Astrocyte of the spinal cord (primary cell): Measurements from ENCODE around the gene CDHR2.

ENCODE experiments used
- DNase-seq: peaks from one replicate; pipeline ENCODE4 v3.0.0; 2011; ENCODE audit warnings: low read depth, low spot score
- H3K4me3 ChIP-seq: 2 replicates; pipeline ENCODE4 v1.5.1; 2011; ENCODE audit warnings: low read depth, mild to moderate bottlenecking, low read length, moderate library complexity
- CTCF ChIP-seq: IDR thresholded peaks from 2 replicates; pipeline ENCODE4 v1.5.1; 2012; ENCODE audit warnings: low read depth, mild to moderate bottlenecking, low read length, inconsistent platforms
- in situ Hi-C: cut with HindIII; loops from 2 replicates; pipeline ENCODE4 v1.10.0; 2017; ENCODE audit warnings: low sequenced_read_pairs

The CDHR2 gene

DNA sequence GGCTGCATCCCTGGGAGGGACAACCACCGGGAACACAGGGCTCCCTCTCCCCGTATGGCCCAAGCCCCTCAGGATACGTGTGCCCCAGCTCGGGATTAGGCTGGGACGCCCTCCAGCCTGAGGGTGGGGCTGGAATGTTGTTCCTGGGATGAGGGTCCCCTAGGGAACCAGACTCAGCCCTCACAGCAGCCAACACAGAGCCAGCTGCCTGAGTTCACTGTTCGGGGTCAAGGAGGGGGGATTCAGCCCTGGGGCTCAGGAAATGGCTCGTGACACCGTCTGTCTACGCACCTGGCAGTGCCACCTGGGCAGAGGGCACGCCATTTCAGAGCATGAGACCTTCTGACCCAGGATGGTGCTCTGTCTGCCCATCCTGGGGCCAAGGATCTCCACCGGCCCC, 20.8 kb upstream of the CDHR2 start:
- TF ChIP-seq CTCF, result no peak
- DNase-seq, result no peak
- in situ Hi-C loops, result no loop called here
- H3K4me3 ChIP-seq, result no peak overlapping the region

DNA sequence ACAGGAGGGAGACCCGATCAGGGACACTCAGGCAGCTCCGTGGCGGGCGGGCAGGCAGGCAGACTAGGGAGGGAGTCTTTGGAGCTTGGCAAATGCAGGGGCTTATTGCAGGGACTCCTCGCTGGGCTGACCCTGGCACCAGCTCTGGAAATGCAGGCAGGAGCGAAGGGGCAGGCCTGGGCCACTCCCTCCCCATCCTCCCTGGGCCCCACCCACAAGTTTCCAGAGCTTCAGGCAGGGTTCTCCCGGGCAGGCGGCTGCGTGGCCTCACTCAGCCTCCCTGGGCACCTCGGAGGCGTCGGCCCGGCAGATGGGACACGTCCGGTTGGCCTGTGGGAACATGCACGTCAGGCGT, 20.4 kb upstream of the CDHR2 start:
- TF ChIP-seq CTCF, result no peak
- in situ Hi-C loops, result no loop called here
- DNase-seq, result no peak
- no peak overlapping the region for H3K4me3 ChIP-seq

- H3K4me3 ChIP-seq, result no peak overlapping the region
- in situ Hi-C loops, result no loop called here
- DNase-seq, result no peak
- no peak for TF ChIP-seq CTCF
Observed at GRCh38 chr5:176529116-176529740, 19.9 kb upstream of the CDHR2 start.

GRCh38 chr5:176529741-176530141, 19.4 kb upstream of the CDHR2 start:
- H3K4me3 ChIP-seq, result no peak overlapping the region
- no peak for DNase-seq
- TF ChIP-seq CTCF, result no peak
- in situ Hi-C loops, result no loop called here

DNA sequence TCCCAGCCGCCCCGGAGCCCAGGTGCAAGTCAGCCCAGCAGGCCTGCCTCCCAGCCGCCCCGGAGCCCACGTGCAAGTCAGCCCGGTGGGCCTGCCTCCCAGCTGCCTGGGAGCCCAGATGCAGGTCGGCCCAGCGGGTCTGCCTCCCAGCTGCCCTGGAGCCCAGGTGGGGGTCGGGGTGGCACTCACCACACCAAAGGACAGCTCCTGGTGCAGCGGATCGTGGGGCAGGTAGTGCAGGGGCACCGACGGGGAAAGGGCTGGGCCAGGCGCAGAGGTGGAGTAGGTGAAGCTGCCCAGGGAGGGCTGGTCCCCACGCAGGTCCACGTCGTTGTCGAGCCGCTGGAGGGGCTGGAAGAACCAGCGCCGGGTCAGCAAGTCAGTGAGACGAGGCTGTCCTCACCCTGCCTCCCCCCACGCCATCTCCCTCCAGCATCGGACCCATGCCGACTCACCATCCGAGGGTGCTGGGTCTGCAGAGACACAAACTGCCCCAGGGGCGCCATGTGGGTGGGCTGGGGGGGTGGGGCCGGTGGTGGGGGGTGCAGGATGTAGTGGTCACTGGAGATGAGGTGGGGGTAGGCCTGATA, 18.7 kb upstream of the CDHR2 start:
- in situ Hi-C loops, result no loop called here
- DNase-seq, result no peak
- TF ChIP-seq CTCF, result no peak
- H3K4me3 ChIP-seq, result no peak overlapping the region

DNA sequence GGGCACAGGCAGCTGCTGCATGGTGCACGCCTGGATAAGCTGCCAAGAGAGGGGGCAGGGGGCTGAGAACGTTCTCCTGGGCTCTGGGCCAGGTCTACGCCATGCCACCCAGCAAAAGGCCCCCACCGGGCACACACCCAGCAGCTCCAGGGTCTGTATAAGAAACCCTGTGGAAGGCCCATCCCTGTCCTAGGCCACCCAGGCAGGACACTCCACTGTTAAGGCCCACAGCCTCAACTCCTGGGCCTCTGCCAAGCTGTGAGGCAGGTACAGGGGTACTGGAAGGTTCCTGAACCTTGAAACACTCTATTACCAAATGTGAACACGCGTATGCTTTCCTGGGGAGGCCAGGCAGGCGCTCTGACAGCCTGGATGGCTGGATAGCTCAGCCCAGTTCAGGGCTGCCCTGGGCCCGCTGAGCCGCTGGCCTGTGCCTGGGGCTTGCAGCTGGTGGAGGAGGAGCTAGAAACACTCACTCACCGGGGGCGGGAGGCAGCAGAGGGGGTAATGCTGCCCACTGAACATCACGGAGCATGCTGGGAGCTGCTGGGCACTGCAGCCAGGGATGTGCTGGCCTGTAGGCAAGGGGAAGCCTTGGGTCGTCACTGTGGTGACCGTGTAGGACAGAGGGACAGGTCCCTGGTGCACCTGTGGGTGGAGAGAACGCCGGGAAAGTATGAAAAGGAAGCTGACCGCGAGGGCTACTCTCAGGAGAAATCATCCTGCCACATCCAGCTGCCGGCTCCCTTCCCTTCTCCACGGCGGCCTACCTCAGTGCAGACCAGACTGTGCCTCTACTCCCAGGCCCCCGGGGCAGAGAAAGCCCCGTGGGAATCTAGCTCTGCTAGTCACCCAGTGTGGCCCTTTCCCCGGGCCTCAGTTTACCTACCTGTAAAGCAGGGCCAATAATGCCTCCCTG, 17.9 kb upstream of the CDHR2 start:
- peak; percentile 54 for DNase-seq
- no peak for TF ChIP-seq CTCF
- in situ Hi-C loops, result no loop called here
- no peak overlapping the region for H3K4me3 ChIP-seq
